CD4-positive, alpha-beta T cell treated with Interleukin-10 for 1 hour (primary cell): ENCODE measurements around the gene NREP.

ENCODE experiments used
- DNase-seq: peaks from one replicate; pipeline ENCODE4 v3.0.0-alpha.2; 2020

The NREP gene

DNA sequence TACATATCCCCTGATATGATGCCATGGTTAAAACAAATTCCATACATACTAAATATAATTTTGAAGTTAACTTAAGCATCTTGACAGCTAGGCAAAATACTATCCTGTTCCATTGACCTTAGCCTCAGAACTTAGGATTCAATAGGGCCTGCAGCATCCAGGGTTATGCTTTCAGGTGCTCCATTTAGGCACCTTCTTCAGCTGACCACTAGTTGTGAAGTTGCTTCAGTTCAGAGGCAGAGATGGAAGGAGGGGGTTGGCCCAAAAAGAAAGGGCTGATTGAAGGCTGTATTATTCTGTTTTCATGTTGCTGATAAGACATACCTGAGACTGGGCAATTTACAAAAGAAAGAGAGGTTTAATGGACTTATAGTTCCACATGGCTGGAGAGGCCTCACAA is 7.0 kb upstream of the NREP start:
- no peak for DNase-seq

DNA sequence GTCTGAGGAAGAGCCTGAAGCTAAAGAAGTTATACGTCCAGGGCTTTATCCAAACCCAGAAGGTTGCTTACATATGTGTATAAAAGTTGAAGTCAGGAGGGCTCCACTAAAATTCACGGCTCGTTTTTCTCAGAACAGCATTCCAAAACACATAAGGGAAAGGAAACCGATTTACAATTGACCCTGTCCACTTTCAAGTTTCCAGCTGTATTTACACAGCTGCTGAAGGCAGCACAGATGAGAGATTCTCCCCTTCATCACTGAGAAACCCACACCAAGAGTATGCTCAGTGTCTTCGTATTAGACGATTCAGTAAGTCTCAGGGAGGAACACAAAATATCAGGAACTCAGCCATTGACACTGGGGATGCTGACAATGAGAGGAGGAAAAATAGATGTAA is 5.9 kb upstream of the NREP start:
- DNase-seq: no peak

DNA sequence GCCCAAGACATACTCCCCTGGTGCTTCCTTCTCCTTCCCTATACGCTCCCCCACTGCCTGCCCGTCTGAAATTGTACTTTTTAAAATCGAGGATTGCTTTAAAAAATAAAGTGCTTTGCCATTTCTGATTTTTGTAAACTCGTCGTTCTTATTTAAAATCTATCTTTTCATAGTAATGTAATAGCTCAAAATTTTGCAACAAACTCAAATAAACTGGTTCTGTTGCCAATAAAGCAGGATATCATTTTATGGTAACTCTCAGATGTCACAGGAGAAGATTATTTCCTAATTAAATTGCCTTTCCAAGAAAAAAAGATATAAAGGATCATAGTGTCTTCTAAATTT is 1.3 kb upstream of the NREP start:
- DNase-seq: no peak

DNA sequence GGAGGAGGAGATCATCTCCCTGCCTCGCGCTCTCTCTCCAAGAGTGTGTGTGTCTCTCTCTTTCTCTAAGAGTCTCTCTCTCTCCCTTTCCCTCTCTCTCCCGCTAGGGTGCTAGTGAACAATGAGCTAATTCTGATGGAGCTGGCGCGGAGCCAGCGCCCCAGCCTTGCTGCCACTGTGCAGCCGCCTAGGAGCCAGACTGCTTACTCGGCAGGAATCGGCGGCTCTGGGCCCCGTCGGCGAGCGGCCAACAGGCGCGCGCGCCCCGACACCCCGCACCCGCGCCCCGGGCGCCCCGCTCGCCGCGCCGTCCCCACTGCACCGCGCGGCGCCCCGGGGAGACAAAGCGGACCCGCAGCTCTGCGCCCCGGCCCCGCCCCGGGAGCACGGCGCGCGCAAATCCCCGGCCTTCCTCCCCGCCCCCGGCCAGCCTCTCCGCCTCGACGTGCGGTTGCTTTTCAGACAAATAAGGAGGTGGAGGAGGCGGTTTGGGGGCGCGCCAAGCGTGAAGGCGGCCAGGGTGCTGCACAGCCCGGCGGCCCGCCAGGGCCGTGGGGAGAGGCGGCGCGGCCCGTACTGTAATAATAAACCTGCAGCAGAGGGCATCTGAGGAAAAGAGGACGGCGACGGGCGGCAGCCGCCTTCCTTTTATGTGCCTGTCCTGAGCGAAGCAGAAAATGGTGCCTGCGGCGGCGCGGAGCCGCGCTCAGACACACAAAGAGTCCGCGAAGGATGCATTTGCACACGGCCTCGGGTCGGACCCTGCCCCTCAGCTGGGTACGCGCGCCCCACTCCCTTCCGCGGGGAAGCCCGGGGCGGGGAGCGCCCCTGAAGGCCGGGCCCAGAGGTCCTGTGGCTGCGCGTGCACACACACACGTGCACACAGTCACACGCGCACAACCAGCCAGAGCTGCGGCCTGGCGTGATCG is 625 bp upstream of the NREP start:
- peak; percentile 71 for DNase-seq

DNA sequence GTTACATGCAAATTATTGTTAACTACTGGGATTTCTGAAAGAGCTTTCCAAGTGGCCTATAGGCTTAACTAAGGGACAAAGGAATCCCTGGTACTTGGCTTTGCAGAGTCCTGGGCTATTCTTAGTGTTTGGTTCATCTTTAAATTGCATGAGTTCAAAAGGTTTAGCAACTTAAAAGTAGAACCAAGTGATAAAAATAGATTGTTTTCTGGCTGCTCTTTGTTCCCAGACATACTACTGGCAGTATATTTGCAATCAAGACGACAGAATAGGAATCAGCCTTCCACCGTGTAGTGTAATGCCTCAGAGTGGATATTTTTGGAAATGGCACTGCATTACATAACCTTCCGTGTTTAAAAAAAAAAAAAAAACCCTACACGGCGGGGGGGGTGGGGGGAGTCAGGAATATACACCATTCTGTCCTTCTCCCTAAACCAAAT is 1.0 kb downstream of the NREP start:
- no peak for DNase-seq

DNA sequence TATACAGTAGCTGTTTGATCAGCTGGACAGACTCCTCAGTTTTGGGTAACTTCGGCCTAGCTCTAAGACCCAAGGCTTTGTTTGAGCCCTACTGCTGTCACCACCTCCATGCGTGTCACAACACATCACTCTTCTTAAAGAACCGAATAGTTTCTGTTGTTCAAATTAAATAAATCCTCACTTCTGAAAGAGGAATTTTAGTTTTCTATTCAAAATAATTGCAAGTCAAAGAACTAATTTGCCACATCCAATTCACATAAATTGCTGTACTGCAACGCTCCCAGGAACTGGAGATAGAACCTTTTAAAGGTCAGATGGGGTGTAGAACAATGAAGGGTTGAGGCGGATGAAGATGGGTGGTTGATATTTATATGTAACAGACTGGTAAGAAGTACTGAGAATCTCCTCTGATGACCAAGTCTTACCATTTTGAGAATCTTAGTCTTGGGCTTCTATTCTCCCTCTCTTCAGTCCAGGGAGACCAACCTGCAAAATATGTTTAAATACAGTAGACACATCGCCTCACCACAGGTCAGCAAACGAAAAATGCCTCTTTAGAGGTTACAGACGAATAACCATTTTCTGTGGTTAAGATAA is 1.6 kb downstream of the NREP start:
- no peak for DNase-seq

DNA sequence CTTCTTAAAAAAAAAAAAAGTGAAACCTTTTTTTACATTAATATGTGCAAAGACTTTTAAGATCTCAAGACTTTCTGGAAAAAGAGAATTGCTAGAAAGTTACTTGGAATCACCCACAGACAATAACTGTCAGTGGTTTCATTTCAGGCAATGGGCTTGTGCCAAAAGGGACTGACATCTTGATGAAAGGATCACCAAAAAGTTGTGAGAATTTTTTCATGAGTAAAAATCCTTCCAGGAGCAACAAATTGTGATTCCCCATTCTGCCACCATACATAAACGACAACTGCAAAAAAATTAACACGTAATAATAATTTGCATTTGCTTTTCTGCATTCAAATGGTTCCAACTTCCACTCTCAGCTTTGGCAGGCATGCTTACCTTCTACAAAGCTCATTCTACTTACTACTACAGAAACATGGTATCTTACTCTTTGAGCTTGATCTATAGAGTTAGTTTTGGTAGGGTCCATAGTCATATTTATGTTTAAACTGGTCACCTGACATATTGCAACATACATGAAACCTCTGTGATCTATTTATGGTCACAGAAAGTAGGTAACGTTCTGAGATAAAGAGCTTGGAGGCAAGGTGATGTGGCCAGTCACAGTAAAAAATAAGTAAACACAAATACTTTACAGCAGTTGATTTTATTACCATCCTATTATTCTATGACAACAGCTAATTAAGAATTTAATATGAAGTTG is 3.0 kb downstream of the NREP start:
- DNase-seq: no peak

DNA sequence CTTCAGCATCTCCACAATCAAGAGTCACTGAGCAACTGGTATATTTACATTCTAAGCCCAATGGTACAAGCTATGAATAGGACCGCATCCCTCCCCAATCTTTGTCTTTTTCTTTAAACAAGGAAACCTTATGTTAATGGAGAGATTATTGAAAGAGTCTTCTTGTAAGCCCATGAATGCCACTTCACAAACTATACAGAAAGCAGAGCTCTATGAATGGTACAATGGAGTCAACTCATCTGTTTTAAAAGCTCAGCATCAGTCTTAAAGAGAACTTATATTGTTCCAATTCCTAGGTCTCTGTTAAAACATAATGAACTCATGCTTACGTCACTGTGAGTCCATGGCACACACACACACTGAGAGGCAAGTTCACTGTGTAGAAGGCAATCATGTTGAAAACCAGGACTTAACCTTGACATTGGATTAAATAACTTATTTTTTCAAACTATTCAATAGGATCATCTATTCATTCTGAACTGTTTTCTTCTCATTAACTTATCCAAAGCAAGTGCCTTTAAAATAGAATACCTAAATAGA is 4.5 kb downstream of the NREP start:
- no peak for DNase-seq

DNA sequence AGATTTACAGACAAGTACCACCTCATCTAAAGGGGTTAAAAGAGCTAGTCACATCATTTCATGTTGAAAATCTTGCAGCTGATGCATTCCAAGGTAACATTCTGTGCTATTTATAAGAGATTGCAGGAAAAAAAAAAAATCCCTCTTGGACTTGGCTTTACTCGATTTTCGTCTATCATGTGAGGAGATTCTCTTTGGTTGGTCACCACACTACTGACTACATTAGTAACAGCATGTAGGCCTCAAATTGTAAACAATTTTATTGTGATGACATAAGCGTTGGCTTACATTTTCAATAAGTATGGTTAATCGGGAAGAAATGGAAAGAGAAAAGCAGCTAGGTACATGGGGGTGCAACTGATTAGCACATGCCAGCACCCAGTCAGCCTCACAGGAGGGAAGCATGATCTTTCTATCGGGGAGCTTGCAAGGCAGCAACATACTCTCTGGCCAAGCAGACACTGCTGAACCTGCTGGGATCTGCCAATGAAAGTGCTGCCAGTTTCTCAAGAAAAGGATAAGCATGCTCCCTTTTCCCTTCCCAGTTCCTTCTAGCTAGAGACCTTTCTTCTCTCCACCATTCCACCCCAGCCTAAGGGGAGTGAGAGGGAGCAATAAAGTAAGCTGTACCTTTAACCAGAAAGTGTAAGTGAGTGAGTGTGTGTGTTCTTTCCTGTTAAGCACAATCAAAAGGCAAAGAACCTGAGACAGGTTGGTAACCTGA is 7.5 kb downstream of the NREP start:
- no peak for DNase-seq

DNA sequence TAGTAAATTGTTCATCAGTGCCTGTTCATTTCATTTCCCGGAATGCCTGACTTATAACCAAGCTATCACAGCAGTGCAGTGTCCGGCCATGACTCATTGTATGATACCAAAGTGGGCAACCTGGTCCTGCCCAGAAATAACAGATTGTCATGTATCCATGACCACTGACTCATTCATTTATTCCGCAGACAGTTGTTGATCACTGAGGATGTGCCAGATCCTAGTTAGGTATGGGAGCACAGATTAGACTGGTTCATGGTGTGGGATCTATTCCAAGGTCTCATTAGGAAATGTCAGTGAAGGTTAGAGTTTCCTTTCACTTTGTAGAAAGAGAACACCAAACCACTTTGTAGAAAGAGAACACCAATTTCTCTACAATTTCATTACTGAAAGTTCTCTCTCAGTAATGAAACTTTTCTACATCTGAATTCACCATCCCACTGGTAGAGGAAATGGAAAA is 8.7 kb downstream of the NREP start:
- no peak for DNase-seq

DNA sequence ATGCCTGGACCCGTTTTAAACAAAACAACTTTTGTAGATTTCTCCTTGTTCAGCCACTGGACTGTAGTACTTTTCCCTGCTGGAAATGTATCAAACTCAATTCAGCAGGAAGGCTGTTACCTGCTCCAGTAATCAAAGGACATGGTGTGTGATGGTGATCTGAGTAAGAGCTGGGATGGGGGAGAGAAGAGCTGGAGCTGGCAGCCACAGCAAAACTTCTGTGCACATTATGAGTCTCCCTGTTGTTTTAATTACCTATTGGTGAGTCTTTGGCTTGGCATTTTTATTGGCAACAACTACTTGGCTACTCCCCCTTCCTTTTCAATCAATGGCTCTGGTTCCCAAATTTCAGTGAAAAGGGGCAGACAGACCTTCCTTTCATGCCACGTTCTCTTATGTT is 9.7 kb downstream of the NREP start:
- no peak for DNase-seq

DNA sequence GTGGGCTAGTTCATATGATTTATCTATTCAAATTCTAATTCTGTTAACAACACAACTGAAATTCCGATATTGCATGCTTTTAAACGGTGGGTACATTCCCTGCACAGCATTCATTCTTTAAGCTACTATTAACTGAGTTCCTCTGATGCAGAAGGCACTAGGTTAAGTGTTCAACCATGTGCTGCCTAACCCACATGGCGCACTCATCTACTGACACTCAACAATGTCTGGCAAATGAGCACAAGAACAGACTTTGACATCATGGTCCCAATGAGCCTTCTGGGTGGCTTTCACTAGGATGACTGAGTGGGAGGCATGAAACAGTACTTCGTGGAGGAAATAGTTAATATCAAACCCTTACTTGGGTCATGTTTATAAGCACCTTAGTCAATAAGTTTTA is 10.2 kb downstream of the NREP start:
- no peak for DNase-seq

DNA sequence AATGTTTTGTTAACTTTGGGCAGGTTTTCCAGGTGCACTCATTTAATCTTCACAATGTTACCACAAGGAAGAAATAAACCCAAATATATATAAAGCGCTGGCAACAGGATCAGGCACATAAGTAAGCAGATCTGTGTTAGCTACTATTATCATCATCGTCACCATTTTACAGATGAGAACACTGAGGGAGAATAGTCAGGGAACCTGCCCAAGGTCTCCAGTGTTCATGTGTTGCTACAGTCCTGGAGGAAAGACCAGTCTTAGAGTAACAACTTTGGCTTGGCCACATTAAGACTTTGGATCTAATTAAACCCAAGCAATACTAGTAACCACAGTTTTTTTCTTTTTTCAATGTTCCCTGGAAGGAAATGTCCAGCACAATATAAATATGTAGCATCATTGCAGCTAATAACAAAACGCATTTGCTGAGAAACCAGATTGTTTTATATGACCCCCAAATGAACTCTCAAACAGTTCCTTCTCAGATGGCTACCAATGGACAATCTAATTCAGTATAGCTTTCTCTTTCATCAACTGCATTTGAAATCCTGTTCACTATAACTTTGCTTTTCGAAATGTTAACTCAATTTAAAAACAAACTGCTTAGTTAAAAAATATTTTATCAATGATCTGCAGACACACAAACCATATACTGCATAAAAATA is 11.8 kb downstream of the NREP start:
- DNase-seq: no peak

DNA sequence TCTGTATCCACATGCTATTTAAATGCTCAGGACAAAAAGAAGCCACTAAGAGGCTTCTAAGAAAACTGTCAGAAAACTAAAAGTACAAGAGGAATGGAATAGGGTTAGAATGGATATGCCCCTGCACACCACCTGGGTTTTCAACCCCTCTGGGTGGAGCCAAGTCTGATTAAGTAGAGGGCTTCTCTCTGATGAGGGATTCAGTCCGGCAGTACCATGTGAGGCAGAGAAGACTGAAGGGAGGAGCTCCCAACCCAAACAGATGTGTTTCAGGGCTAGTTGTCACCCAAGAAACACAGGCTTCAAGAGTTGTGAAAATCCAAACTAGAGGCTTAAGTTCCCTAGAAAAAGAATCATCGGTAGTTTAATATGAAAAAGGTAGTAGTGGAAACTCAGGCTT is 12.5 kb downstream of the NREP start:
- DNase-seq: no peak

DNA sequence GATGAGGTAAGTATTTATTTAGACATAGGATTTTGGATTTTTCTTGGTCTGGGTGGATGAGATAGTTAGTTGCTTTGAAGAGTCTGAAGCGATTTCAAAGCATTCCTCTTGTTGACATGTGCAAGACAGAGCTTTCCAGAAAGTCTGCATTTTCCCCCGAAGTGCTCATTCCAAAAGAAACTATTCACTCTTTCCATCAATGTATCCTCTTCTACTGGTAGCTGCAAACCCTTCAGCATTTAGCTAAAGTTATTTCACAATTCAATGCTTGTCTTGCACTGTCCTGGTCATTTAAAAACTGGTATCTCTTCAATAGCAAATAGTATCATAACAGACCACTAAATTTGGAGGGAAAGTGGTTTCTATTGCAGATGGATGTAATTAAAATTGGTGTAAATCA is 13.0 kb downstream of the NREP start:
- DNase-seq: no peak

DNA sequence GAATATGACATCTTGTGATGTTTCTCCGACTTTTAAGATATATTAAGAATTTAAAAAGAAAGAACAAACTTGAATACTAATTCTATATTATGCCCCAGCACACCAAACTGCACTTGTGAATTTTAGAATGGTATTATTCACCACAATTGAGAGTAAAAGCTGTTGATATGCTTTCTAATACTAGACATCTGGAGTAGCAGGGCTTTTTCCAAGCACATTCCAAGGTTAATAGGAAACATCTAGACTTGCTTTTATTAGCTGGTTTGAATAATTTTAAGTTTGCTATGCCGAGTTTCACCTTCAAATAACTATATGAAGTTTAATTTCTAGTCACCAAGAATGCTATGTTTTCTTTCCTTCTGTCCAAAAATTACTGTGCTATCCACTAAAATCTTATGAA is 13.5 kb downstream of the NREP start:
- DNase-seq: no peak

DNA sequence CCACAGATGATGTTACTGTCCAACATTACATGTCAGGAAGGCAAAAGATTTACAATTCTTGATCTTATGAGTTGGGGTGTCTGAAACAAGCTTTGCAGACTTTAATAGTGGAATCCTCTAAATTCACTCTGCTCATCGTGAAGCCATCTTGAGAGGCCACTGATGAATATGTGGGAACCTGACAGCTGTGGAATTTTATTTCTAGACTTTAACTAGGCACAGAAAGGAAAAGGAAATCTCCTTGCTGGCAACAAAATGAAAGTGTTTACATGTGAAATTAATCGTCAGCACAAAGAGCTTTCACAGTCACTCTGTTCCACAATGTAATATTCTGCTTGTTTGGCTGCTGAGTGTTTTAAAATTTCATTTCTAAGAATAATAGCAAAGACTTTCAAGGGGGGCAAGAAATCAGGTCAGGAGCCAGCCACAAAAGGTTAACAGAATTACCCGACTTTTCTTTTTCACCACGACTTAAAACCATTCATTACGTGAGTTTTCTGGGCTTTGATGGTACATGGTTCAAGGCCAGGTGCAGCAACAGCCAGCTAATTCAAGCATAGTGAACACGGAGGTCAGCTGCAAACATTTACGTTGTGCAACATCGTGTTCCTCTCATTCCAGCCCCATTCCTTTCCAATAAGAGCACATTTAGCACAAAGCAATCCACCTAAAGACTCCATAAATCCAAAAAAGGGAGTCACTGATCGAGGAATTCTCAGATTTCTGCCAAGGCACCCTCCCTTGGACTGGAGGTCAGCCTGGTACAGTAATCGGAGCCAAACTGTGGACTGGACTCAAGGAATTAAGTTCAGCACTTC is 14.6 kb downstream of the NREP start:
- no peak for DNase-seq

DNA sequence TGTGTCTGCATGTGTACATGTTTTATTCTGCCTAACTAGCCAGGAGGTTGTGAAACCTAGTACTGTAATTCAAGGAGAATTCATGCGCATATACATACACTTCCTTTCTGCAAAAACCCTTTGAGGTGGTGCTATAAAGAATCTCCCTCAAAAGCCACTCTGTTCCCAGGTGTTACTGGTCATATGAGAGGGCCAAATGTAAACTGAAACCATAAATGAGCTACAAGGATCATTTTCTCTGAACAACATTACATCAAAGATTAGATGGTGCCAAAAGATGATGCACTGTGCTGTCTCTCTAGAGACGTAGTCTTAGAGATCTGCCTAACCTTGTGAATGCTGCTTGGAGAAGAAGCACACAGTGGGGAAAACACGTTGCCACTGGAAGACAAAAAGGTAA is 15.7 kb downstream of the NREP start:
- DNase-seq: no peak

DNA sequence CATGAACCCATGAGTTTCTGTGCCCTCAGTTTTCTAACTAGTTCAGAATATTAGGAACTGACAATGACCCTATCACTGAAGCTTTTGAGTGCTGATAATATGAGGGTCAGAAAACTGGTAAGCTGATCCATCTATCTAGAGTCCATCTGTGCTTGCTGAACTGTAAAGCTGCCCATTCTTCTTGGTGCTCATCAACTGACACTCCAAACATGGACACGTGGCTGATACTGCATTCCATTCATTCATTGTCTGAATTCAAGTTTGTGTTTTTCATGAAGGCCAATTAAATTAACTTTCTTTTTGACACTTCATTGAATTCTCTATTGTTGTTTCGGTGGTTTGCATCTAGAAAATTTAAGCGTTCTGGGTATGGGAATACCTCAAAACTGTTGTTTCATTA is 17.6 kb downstream of the NREP start:
- no peak for DNase-seq

DNA sequence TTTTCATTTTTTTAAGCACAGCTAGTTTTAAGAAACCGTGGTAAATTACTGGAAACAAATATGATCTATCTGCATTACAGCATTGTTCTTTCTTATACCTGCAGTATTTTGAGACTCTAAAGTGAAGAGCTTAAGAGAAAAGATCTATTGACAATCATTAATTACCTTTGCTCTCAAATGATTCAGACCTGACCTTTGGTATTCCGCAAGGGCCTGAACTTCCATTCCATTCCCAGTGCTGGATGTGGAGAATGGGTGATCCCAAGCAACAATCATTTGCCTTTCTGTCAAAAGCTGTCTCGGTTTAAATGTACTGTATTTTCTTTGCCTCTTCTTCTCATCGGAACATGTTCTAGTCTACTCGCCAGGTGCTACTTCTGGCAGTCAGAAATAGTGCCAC is 18.9 kb downstream of the NREP start:
- DNase-seq: no peak

DNA sequence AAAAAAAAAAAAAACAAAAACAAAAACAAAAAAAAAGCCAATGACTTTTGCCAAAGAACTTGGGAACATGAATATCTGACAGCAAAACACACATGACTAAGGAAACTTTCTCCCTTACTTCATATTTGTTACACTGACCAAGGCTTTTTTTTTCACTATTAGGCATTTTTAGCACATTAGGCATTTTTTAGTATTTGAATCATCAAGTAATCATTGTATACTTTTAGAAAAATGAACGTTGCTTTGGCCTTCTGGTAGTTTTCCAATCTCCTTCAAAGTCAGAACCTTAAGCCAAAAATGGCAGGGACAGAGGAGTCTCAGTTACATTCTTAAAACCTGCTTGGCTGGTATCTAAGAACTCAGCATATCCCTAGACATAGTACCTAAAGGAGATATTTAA is 19.3 kb downstream of the NREP start:
- DNase-seq: no peak
